PC-9 (cell line): ENCODE results near the gene LIPH. TPM values are rescaled to one million over a fixed set of nuclear protein-coding genes. Genes with fewer than 3 reads are reported as not detected.

Experiments used
- BruUV-seq: library from RNA; stranded (reverse); fragments of 400-500 nt; replicated peaks from 2 replicates; lab custom pipeline; 2021; lab: Mats Ljungman, UMichigan
- CTCF ChIA-PET: fragments of 300-600 bp; sonication (Branson Sonifier 250); formaldehyde crosslinking; loops from one replicate; lab custom pipeline; 2022; ENCODE audit warnings: antibody characterized with exemption; lab: Charles Lee
- POLR2A ChIA-PET: fragments of 300-600 bp; sonication (Branson Sonifier 250); formaldehyde crosslinking; loops from one replicate; lab custom pipeline; 2022; ENCODE audit warnings: antibody characterized with exemption; ENCODE audit not compliant: unreplicated experiment; lab: Charles Lee
- DNase-seq, 2 experiments: peaks; one replicate each; pipeline versions ENCODE4 v3.0.0 to v3.0.0-alpha.2; 2015 to 2022; ENCODE audit warnings: mixed read lengths in 1 of 2
- H2AFZ ChIP-seq: fragments of 200-600 bp; sonication (generic); 2 replicates; pipeline ENCODE4 v1.8.1; 2017; ENCODE audit warnings: antibody characterized with exemption
- H3F3A ChIP-seq: fragments of 200-600 bp; sonication (generic); 2 replicates; pipeline ENCODE4 v1.8.1; 2017; ENCODE audit warnings: antibody characterized with exemption, mild to moderate bottlenecking, low read depth; ENCODE audit not compliant: insufficient read depth
- H3K27ac ChIP-seq: fragments of 200-600 bp; sonication (generic); 2 replicates; pipeline ENCODE4 v1.6.1; 2016; ENCODE audit warnings: mixed run types
- H3K27me3 ChIP-seq: fragments of 200-600 bp; sonication (generic); 2 replicates; pipeline ENCODE4 v1.6.1; 2016; ENCODE audit warnings: low read depth, mixed run types; ENCODE audit not compliant: insufficient read depth
- H3K36me3 ChIP-seq: fragments of 200-600 bp; sonication (generic); 2 replicates; pipeline ENCODE4 v1.6.1; 2016; ENCODE audit warnings: low read depth, mixed run types
- H3K4me1 ChIP-seq: fragments of 200-600 bp; sonication (generic); replicated peaks from 2 replicates; pipeline ENCODE4 v1.6.1; 2016; ENCODE audit warnings: mixed run types; ENCODE audit not compliant: insufficient read depth
- H3K4me2 ChIP-seq: fragments of 200-600 bp; sonication (generic); 2 replicates; pipeline ENCODE4 v1.6.1; 2017; ENCODE audit warnings: mixed run types
- H3K4me3 ChIP-seq: fragments of 200-600 bp; sonication (generic); 2 replicates; pipeline ENCODE4 v1.6.1; 2016; ENCODE audit warnings: mixed run types
- H3K79me2 ChIP-seq: fragments of 200-600 bp; sonication (generic); 2 replicates; pipeline ENCODE4 v1.6.1; 2017; ENCODE audit warnings: low read depth, mixed run types
- H3K9me2 ChIP-seq: fragments of 200-600 bp; sonication (generic); 2 replicates; pipeline ENCODE4 v1.8.1; 2017; ENCODE audit warnings: mild to moderate bottlenecking; ENCODE audit not compliant: insufficient read depth
- H3K9me3 ChIP-seq: fragments of 200-600 bp; sonication (generic); 2 replicates; pipeline ENCODE4 v1.8.1; 2016; ENCODE audit warnings: low read depth; ENCODE audit not compliant: insufficient read depth
- H4K20me1 ChIP-seq: fragments of 200-600 bp; sonication (generic); 2 replicates; pipeline ENCODE4 v1.8.1; 2017; ENCODE audit not compliant: insufficient read depth
- CTCF ChIP-seq: fragments of 200-600 bp; sonication (generic); conservative IDR thresholded peaks from 2 replicates; pipeline ENCODE4 v1.6.1; 2017; ENCODE audit warnings: mixed run types, antibody characterized with exemption, mild to moderate bottlenecking, moderate library complexity
- EZH2 ChIP-seq: fragments of 200-600 bp; sonication (generic); IDR thresholded peaks from 2 replicates; pipeline ENCODE4 v1.8.0; 2017; ENCODE audit warnings: antibody characterized with exemption, low read depth
- intact Hi-C: fragments of 100-400 bp; cut with micrococcal nuclease; formaldehyde crosslinking; loops from one replicate; pipeline ENCODE4 v1.10.0; 2022; ENCODE audit not compliant: unreplicated experiment
- total RNA-seq: library from RNA; stranded (reverse); gene quantifications from 2 replicates; pipeline ENCODE4 v1.2.3, GENCODE V29; 2021

The LIPH gene
- total RNA-seq, 1 experiment from 2014 or later: 44.7 TPM

- Histone ChIP-seq H3K4me1 (no peaks in the 10 kb centered on the region), H3K9me3 (no peaks in the 10 kb centered on the region), H3K27me3 (no peaks in the 10 kb centered on the region), H3K4me3 (no peak overlapping the region), H4K20me1 (no peaks in the 10 kb centered on the region), H3K79me2 (no peaks in the 10 kb centered on the region), H3K27ac (no peak overlapping the region), H2AFZ (no peak overlapping the region), H3K4me2 (no peak overlapping the region), H3F3A (peaks cover 7% of the 10 kb centered on the region; the same call in 1 of the 2 replicates), H3K9me2 (no peaks in the 10 kb centered on the region), H3K36me3 (peaks cover 23% of the 10 kb centered on the region; the same call in 1 of the 2 replicates)
- no TSS peak for BruUV-seq
- intact Hi-C loops: no loop called here
- no peak for DNase-seq
- CTCF ChIA-PET: no interaction called here
- POLR2A ChIA-PET: no interaction called here
- TF ChIP-seq EZH2 (no peak), CTCF (no peak)
Observed at GRCh38 chr3:185517387-185518130, 34.8 kb downstream of the LIPH start.

- Histone ChIP-seq H3K4me3 (no peak overlapping the region), H3K4me1 (no peaks in the 10 kb centered on the region), H3K27me3 (no peaks in the 10 kb centered on the region), H2AFZ (no peak overlapping the region), H3F3A (no peaks in the 10 kb centered on the region), H3K79me2 (no peaks in the 10 kb centered on the region), H4K20me1 (no peaks in the 10 kb centered on the region), H3K9me3 (no peaks in the 10 kb centered on the region), H3K9me2 (no peaks in the 10 kb centered on the region), H3K36me3 (peaks cover 7% of the 10 kb centered on the region; the same call in 1 of the 2 replicates), H3K4me2 (no peak overlapping the region), H3K27ac (no peak overlapping the region)
- intact Hi-C loops: no loop called here
- ChIA-PET CTCF (interaction anchor here (0.7 kb wide), 1 partner anchor 1067 kb away, joined by 3 read pairs; no protein-coding TSS in a partner anchor), POLR2A (no interaction called here)
- TF ChIP-seq CTCF (no peak), EZH2 (no peak)
- BruUV-seq: no TSS peak
- no peak for DNase-seq
Observed at GRCh38 chr3:185511711-185512110, 40.7 kb downstream of the LIPH start.

GRCh38 chr3:185508335-185508991 lies 43.9 kb downstream of the LIPH start:
- Histone ChIP-seq H3K4me1 (no peaks in the 10 kb centered on the region), H3K27ac (no peak overlapping the region), H3K27me3 (no peaks in the 10 kb centered on the region), H3K4me3 (no peak overlapping the region), H3K9me3 (no peaks in the 10 kb centered on the region), H3K4me2 (no peak overlapping the region), H4K20me1 (no peaks in the 10 kb centered on the region), H3K9me2 (no peaks in the 10 kb centered on the region), H2AFZ (no peak overlapping the region), H3K36me3 (peaks cover 3% of the 10 kb centered on the region; the same call in 1 of the 2 replicates), H3K79me2 (no peaks in the 10 kb centered on the region), H3F3A (no peaks in the 10 kb centered on the region)
- no peak for DNase-seq
- intact Hi-C loops: no loop called here
- no TSS peak for BruUV-seq
- ChIA-PET CTCF (interaction anchor here (0.5 to 0.6 kb wide), 2 partner anchors 12 to 128 kb away, joined by 4 to 6 read pairs; no protein-coding TSS in a partner anchor), POLR2A (interaction anchor here (0.7 kb wide), 1 partner anchor 381 kb away, joined by 3 read pairs; no protein-coding TSS in a partner anchor)
- TF ChIP-seq CTCF: no peak
- TF ChIP-seq EZH2: no peak
